ENCODE results near the gene ITGAD. TPM values are rescaled to one million over a fixed set of nuclear protein-coding genes. Genes with fewer than 3 reads are reported as not detected.

The ITGAD gene
- total and polyA plus RNA-seq, 2 of the 13 experiments (the other 11 are each of a cell fraction or from before 2014, with no cell fraction given), result not detected

DNA sequence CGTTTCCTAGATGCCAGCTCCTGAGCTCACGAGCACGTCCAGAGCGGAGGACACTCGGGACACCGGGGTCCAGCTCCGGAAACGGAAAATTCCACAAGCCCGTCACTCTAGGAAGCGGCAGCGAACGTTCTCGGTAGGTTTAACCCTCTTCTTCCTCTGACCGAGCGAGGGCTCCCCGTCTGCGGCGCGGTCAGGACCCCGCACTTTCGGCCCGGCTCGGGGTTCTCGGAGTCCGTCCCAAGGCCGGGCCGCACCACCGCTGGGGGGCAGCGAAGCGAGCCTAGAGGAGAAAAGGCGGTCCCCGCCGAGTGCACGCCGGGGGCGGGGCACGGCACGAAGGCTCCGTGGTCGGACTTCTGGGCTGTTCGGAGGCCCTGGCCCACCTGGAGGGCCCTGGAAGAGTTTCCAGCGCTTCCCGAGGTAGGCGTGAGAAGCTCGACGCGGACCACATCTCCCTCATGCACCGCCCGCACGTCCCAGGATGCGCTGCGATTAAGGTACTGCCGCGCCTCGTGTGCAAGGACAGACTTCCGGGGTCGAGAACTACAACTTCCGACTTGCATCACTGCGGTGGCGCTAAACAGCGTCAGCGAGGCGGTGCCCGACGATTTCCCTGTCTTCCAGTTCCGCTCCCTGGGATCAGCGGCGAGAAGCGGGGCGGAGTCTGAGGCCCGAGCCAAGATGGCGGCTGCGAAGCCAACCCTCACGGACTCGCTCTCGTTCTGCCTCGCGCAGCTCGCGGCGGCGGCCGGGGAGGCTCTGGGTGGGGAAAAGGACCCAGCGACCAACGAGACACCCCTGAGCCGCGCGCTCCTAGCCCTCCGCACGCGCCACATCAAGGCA, 65.9 kb downstream of the ITGAD start, which contains the start of gene ARMC5 (continued):
- peak; percentile 45; the same call in 1 of the 2 replicates for TF ChIP-seq ZBTB33 (CRISPR knock-in tag; IDR thresholded peaks at IDR 0.05)
- TF ChIP-seq ATAD3A (CRISPR knock-in tag; IDR thresholded peaks at IDR 0.05), result no peak
- TF ChIP-seq ZKSCAN1 (IDR thresholded peaks at IDR 0.05; ENCODE audit: low read length), result no peak
- TF ChIP-seq NR2F6 (IDR thresholded peaks at IDR 0.05), result no peak
- TF ChIP-seq NR2F6 (CRISPR knock-in tag; IDR thresholded peaks at IDR 0.05), result peak; percentile 70
- TF ChIP-seq, protein P1, sequence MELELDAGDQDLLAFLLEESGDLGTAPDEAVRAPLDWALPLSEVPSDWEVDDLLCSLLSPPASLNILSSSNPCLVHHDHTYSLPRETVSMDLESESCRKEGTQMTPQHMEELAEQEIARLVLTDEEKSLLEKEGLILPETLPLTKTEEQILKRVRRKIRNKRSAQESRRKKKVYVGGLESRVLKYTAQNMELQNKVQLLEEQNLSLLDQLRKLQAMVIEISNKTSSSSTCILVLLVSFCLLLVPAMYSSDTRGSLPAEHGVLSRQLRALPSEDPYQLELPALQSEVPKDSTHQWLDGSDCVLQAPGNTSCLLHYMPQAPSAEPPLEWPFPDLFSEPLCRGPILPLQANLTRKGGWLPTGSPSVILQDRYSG (CRISPR knock-in tag; IDR thresholded peaks at IDR 0.05), result peak; percentile 74; the same call in 1 of the 2 replicates
- TF ChIP-seq NR3C1 (CRISPR knock-in tag; IDR thresholded peaks at IDR 0.05), result no peak
- TF ChIP-seq NFE2L1 (CRISPR knock-in tag; IDR thresholded peaks at IDR 0.05; ENCODE audit: borderline replicate concordance), result no peak
- TF ChIP-seq MIER3 (CRISPR knock-in tag; IDR thresholded peaks at IDR 0.05; ENCODE audit: borderline replicate concordance), result peak; percentile 95; the same call in 1 of the 2 replicates
- TF ChIP-seq ZNF343 (CRISPR knock-in tag; IDR thresholded peaks at IDR 0.05), result peak; percentile 71
- no peak for TF ChIP-seq IKZF1 (IDR thresholded peaks at IDR 0.05)
- TF ChIP-seq, protein P2, sequence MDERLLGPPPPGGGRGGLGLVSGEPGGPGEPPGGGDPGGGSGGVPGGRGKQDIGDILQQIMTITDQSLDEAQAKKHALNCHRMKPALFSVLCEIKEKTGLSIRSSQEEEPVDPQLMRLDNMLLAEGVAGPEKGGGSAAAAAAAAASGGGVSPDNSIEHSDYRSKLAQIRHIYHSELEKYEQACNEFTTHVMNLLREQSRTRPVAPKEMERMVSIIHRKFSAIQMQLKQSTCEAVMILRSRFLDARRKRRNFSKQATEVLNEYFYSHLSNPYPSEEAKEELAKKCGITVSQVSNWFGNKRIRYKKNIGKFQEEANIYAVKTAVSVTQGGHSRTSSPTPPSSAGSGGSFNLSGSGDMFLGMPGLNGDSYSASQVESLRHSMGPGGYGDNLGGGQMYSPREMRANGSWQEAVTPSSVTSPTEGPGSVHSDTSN (CRISPR knock-in tag; IDR thresholded peaks at IDR 0.05), result no peak
- TF ChIP-seq KDM6A (CRISPR knock-in tag; IDR thresholded peaks at IDR 0.05; ENCODE audit: low read depth), result no peak
- no peak for TF ChIP-seq ZNF878 (CRISPR knock-in tag; IDR thresholded peaks at IDR 0.05)
- 0 out of 2 replicates have a peak, but pooled peaks have one; percentile 68 for TF ChIP-seq ZNF557 (CRISPR knock-in tag; IDR thresholded peaks at IDR 0.05)
- TF ChIP-seq HNRNPK (IDR thresholded peaks at IDR 0.05; ENCODE audit: low read depth, low read length, poor library complexity, severe bottlenecking), result peak; percentile 30
- peak; percentile 58; the same call in 1 of the 2 replicates for TF ChIP-seq ZNF770 (CRISPR knock-in tag; IDR thresholded peaks at IDR 0.05)
- no peak for TF ChIP-seq SMARCE1 (IDR thresholded peaks at IDR 0.05; ENCODE audit: borderline replicate concordance)
- peak; percentile 94; the same call in 1 of the 2 replicates for TF ChIP-seq ZNF136 (CRISPR knock-in tag; IDR thresholded peaks at IDR 0.05; ENCODE audit: low read depth)
- TF ChIP-seq, protein P3, sequence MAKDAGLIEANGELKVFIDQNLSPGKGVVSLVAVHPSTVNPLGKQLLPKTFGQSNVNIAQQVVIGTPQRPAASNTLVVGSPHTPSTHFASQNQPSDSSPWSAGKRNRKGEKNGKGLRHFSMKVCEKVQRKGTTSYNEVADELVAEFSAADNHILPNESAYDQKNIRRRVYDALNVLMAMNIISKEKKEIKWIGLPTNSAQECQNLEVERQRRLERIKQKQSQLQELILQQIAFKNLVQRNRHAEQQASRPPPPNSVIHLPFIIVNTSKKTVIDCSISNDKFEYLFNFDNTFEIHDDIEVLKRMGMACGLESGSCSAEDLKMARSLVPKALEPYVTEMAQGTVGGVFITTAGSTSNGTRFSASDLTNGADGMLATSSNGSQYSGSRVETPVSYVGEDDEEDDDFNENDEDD (CRISPR knock-in tag; IDR thresholded peaks at IDR 0.05; ENCODE audit: borderline replicate concordance), result peak; percentile 94
- TF ChIP-seq MAZ (IDR thresholded peaks at IDR 0.05; ENCODE audit: borderline replicate concordance, low read depth, low read length), result no peak; the same call in 1 of the 2 replicates
- TF ChIP-seq MAZ (CRISPR knock-in tag; IDR thresholded peaks at IDR 0.05; ENCODE audit: low read depth), result peak; percentile 74
- TF ChIP-seq RBM22 (optimal IDR thresholded peaks at IDR 0.05; ENCODE audit: low read length), result no peak
- TF ChIP-seq TCF7 (IDR thresholded peaks at IDR 0.05; ENCODE audit: low read depth), result no peak

Measured in HepG2 (cell line).